Lung (tissue), 12 donors: ENCODE results near the gene HDAC10. TPM values are rescaled to one million over a fixed set of nuclear protein-coding genes. Genes with fewer than 3 reads are reported as not detected.

ENCODE experiments used
- ATAC-seq: fragments of 200-7000 bp; cut with Tn5 transposase; one replicate; pipeline ENCODE4 v1.9.1; 2020; ENCODE audit warnings: moderate number of reproducible peaks; ENCODE audit not compliant: insufficient read depth, low FRiP score
- DNase-seq, 3 donors: peaks; one replicate each; pipeline ENCODE4 v3.0.0-alpha.2; 2013 to 2017
- H3K27ac ChIP-seq, 2 donors: one replicate each; pipeline ENCODE4 v1.5.1; 2013; ENCODE audit warnings: mild to moderate bottlenecking in 2 of 2, moderate library complexity in 2 of 2, control low read depth in 1 of 2, inconsistent platforms in 1 of 2, low read depth in 1 of 2, low read length in 1 of 2
- H3K27me3 ChIP-seq, 3 donors: one replicate each; pipeline ENCODE4 v1.5.1; 2013; ENCODE audit warnings: low read length in 2 of 3; ENCODE audit not compliant: control insufficient read depth in 3 of 3, insufficient read depth in 3 of 3
- H3K36me3 ChIP-seq, 4 donors: one replicate each; pipeline ENCODE4 v1.5.1; 2013; ENCODE audit warnings: low read length in 4 of 4, mild to moderate bottlenecking in 1 of 4, moderate library complexity in 1 of 4; ENCODE audit not compliant: control insufficient read depth in 4 of 4, insufficient read depth in 4 of 4
- H3K4me1 ChIP-seq, 5 donors: one replicate each; pipeline ENCODE4 v1.5.1; 2013; ENCODE audit warnings: low read length in 5 of 5, mild to moderate bottlenecking in 2 of 5, moderate library complexity in 1 of 5; ENCODE audit not compliant: control insufficient read depth in 5 of 5, insufficient read depth in 5 of 5
- H3K4me3 ChIP-seq: one replicate; pipeline ENCODE4 v1.5.1; 2013; ENCODE audit warnings: mild to moderate bottlenecking, control low read depth, moderate library complexity
- H3K9ac ChIP-seq, 2 donors: one replicate each; pipeline ENCODE4 v1.5.1; 2013; ENCODE audit warnings: low read length in 2 of 2, control low read depth in 1 of 2; ENCODE audit not compliant: insufficient read depth in 1 of 2
- H3K9me3 ChIP-seq, 4 donors: one replicate each; pipeline ENCODE4 v1.5.1; 2013; ENCODE audit warnings: low read length in 3 of 4, mild to moderate bottlenecking in 1 of 4, moderate library complexity in 1 of 4; ENCODE audit not compliant: control insufficient read depth in 4 of 4, insufficient read depth in 3 of 4
- WGBS, 2 donors: extraction: QIAGEN DNeasy Blood & Tissue Kit; methylation state at CpG; one replicate each; pipeline ENCODE4 v1.1.7; 2013; 5-methylcytosine and 5-hydroxymethylcytosine counted together
- polyA plus RNA-seq, 2 donors: library from polyadenylated mRNA; stranded (reverse); fragments of 200-250 nt; gene quantifications; one replicate each; pipeline ENCODE4 v1.2.1, GENCODE V29; 2013
- total RNA-seq, 2 donors: library from RNA; depleted of rRNA in 1 of 2; stranded (reverse); fragments of >200 nt in 1 of 2; gene quantifications; one replicate each; pipeline ENCODE4 v1.2.1, GENCODE V29; 2014 to 2021
- TF ChIP-seq, protein P1 (sequence below): IDR thresholded peaks from 2 replicates; pipeline ENCODE4 v1.5.1; 2012; ENCODE audit warnings: mild to moderate bottlenecking; ENCODE audit errors: control extremely low read depth, extremely low read depth
- donor health status: control.
- donor health status: control.
- donor health status: Bipolar disorder and iron deficiency.
- donor health status: healthy.
- donor health status: DM: yes; HTN: yes; CAD: no.

HDAC10 gene
- total and polyA plus RNA-seq, 4 donors, result 32.2 to 53.7 (median 36.3) TPM

- H3K27me3 ChIP-seq, result no peaks in the 10 kb centered on the region
- no peak overlapping the region for H3K9ac ChIP-seq
- no peaks in the 10 kb centered on the region for H3K9me3 ChIP-seq
- H3K4me3 ChIP-seq, result no peak overlapping the region
- H3K4me1 ChIP-seq, result peaks cover 0 to 14% (median 0%) of the 10 kb centered on the region in 5 donors
- DNase-seq, result no peak
- ATAC-seq, result no peak
- H3K27ac ChIP-seq, result no peak overlapping the region
- peaks cover 2 to 52% (median 8%) of the 10 kb centered on the region in 4 donors for H3K36me3 ChIP-seq
- 91 to 93% methylated on average over 22 to 23 of the region's 23 CpGs for WGBS, 2 donors
- TF ChIP-seq, protein P1, sequence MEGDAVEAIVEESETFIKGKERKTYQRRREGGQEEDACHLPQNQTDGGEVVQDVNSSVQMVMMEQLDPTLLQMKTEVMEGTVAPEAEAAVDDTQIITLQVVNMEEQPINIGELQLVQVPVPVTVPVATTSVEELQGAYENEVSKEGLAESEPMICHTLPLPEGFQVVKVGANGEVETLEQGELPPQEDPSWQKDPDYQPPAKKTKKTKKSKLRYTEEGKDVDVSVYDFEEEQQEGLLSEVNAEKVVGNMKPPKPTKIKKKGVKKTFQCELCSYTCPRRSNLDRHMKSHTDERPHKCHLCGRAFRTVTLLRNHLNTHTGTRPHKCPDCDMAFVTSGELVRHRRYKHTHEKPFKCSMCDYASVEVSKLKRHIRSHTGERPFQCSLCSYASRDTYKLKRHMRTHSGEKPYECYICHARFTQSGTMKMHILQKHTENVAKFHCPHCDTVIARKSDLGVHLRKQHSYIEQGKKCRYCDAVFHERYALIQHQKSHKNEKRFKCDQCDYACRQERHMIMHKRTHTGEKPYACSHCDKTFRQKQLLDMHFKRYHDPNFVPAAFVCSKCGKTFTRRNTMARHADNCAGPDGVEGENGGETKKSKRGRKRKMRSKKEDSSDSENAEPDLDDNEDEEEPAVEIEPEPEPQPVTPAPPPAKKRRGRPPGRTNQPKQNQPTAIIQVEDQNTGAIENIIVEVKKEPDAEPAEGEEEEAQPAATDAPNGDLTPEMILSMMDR, result no peak
These were observed 53.9 kb downstream of the HDAC10 start for GRCh38 chr22:50197000-50197800.

DNA sequence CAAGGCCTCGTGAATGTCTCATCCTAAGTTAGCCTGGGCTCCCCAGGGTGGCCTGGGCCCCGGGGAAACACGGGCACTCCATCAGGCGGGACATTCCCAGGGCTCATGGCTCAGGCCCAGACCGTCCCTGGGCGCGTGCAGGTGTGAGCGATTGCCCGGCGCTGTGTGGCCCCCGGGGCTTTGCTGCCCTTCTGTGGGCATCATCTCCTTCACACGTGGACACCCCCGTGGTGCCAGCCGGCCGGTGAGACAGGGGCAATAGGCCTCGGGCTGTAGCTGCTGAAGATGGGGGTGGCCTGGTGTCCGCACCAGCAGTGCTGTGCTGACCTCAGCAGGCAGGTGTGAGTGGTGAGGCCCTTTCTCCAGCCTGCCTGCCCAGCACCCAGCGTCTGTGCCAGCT is 54.8 kb downstream of the HDAC10 start:
- no peak for DNase-seq
- peaks cover 2 to 52% (median 8%) of the 10 kb centered on the region in 4 donors for H3K36me3 ChIP-seq
- no peaks in the 10 kb centered on the region for H3K27me3 ChIP-seq
- no peak overlapping the region for H3K27ac ChIP-seq
- H3K4me3 ChIP-seq, result no peak overlapping the region
- no peaks in the 10 kb centered on the region for H3K9me3 ChIP-seq
- no peak for ATAC-seq
- TF ChIP-seq, protein P1, result no peak
- 90 to 93% methylated on average over 18 of the region's 18 CpGs for WGBS, 2 donors
- no peak overlapping the region for H3K9ac ChIP-seq
- H3K4me1 ChIP-seq, result peaks cover 0 to 10% (median 0%) of the 10 kb centered on the region in 5 donors

Other genes with a start within 250 kb of the HDAC10 start
- under 1 TPM in 1 of 2 donors, not detected in 1; 0.51 TPM for gene IL17REL, start 238.5 kb downstream of the HDAC10 start, total RNA-seq
- under 1 TPM; 0.02 to 0.19 TPM for gene IL17REL, start 238.5 kb downstream of the HDAC10 start, polyA plus RNA-seq
- not detected for gene TTLL8, start 193.0 kb downstream of the HDAC10 start, total RNA-seq
- gene TTLL8, start 193.0 kb downstream of the HDAC10 start, polyA plus RNA-seq, result not detected
- gene MLC1, start 165.8 kb downstream of the HDAC10 start, total RNA-seq, result 1 to 10 TPM in 1 of 2 donors, under 1 TPM in 1; 0.86 to 2.6 TPM
- gene MLC1, start 165.8 kb downstream of the HDAC10 start, polyA plus RNA-seq, result under 1 TPM; 0.65 to 0.68 TPM
- gene MOV10L1, start 161.3 kb downstream of the HDAC10 start, total RNA-seq, result 10 to 100 TPM in 1 of 2 donors, under 1 TPM in 1; 0.34 to 11.9 TPM
- gene MOV10L1, start 161.3 kb downstream of the HDAC10 start, polyA plus RNA-seq, result under 1 TPM; 0.27 to 0.53 TPM
- 1 to 10 TPM in 1 of 2 donors, under 1 TPM in 1; 1.00 to 3.9 TPM for gene PANX2, start 80.5 kb downstream of the HDAC10 start, total RNA-seq
- 1 to 10 TPM; 2.3 to 3.0 TPM for gene PANX2, start 80.5 kb downstream of the HDAC10 start, polyA plus RNA-seq
- 10 to 100 TPM; 16.2 to 70.3 TPM for gene TRABD, start 65.4 kb downstream of the HDAC10 start, total RNA-seq
- gene TRABD, start 65.4 kb downstream of the HDAC10 start, polyA plus RNA-seq, result 10 to 100 TPM; 54.1 to 72.7 TPM
- 10 to 100 TPM; 15.6 to 30.3 TPM for gene SELENOO, start 50.3 kb downstream of the HDAC10 start, total RNA-seq
- gene SELENOO, start 50.3 kb downstream of the HDAC10 start, polyA plus RNA-seq, result 10 to 100 TPM; 21.3 to 26.9 TPM
- gene TUBGCP6, start 6.2 kb downstream of the HDAC10 start, total RNA-seq, result 10 to 100 TPM; 51.7 to 57.8 TPM
- 10 to 100 TPM; 26.5 to 41.1 TPM for gene TUBGCP6, start 6.2 kb downstream of the HDAC10 start, polyA plus RNA-seq
- 10 to 100 TPM; 10.4 to 11.5 TPM for gene MAPK12, start 10.4 kb upstream of the HDAC10 start, total RNA-seq
- gene MAPK12, start 10.4 kb upstream of the HDAC10 start, polyA plus RNA-seq, result 10 to 100 TPM; 12.2 to 13.1 TPM
- 10 to 100 TPM in 1 of 2 donors, 1 to 10 TPM in 1; 8.3 to 15.3 TPM for gene MAPK11, start 19.1 kb upstream of the HDAC10 start, total RNA-seq
- gene MAPK11, start 19.1 kb upstream of the HDAC10 start, polyA plus RNA-seq, result 10 to 100 TPM in 1 of 2 donors, 1 to 10 TPM in 1; 9.9 to 13.9 TPM
- 100 to 1,000 TPM; 212 to 310 TPM for gene PLXNB2, start 56.4 kb upstream of the HDAC10 start, total RNA-seq
- 100 to 1,000 TPM; 123 to 134 TPM for gene PLXNB2, start 56.4 kb upstream of the HDAC10 start, polyA plus RNA-seq
- gene DENND6B, start 75.7 kb upstream of the HDAC10 start, total RNA-seq, result 10 to 100 TPM; 10.5 to 26.0 TPM
- gene DENND6B, start 75.7 kb upstream of the HDAC10 start, polyA plus RNA-seq, result 10 to 100 TPM in 1 of 2 donors, 1 to 10 TPM in 1; 8.0 to 14.7 TPM
- 10 to 100 TPM; 48.1 to 70.0 TPM for gene PPP6R2, start 92.1 kb upstream of the HDAC10 start, total RNA-seq
- gene PPP6R2, start 92.1 kb upstream of the HDAC10 start, polyA plus RNA-seq, result 10 to 100 TPM; 35.2 to 45.1 TPM
- gene SBF1, start 223.8 kb upstream of the HDAC10 start, total RNA-seq, result 10 to 100 TPM; 30.1 to 76.9 TPM
- 10 to 100 TPM; 34.2 to 34.3 TPM for gene SBF1, start 223.8 kb upstream of the HDAC10 start, polyA plus RNA-seq
- 1 to 10 TPM in 1 of 2 donors, under 1 TPM in 1; 0.74 to 5.7 TPM for gene ADM2, start 230.3 kb upstream of the HDAC10 start, total RNA-seq
- gene ADM2, start 230.3 kb upstream of the HDAC10 start, polyA plus RNA-seq, result 1 to 10 TPM; 2.2 to 3.1 TPM
- not detected for gene MIOX, start 235.6 kb upstream of the HDAC10 start, total RNA-seq
- under 1 TPM in 1 of 2 donors, not detected in 1; 0.08 TPM for gene MIOX, start 235.6 kb upstream of the HDAC10 start, polyA plus RNA-seq